Measurements from ENCODE around the gene ARSB.

- TF ChIP-seq EZH2phosphoT487 (IDR thresholded peaks at IDR 0.05; ENCODE audit: borderline replicate concordance, low read depth): no peak
- TF ChIP-seq, protein P1, sequence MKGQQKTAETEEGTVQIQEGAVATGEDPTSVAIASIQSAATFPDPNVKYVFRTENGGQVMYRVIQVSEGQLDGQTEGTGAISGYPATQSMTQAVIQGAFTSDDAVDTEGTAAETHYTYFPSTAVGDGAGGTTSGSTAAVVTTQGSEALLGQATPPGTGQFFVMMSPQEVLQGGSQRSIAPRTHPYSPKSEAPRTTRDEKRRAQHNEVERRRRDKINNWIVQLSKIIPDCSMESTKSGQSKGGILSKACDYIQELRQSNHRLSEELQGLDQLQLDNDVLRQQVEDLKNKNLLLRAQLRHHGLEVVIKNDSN (IDR thresholded peaks at IDR 0.05; ENCODE audit: borderline replicate concordance, low read depth): no peak
Observed at GRCh38 chr5:78823196-78823595, 161.9 kb downstream of the ARSB start.

Measured in SK-N-SH (cell line).